GM23338 (cell line): ENCODE data around the gene APPL2. TPM values are rescaled to one million over a fixed set of nuclear protein-coding genes. Genes with fewer than 3 reads are reported as not detected.

ENCODE experiments used
- ATAC-seq: fragments of 200-7000 bp; cut with Tn5 transposase; 3 replicates; pipeline ENCODE4 v1.9.1; 2020
- DNase-seq: peaks from one replicate; pipeline ENCODE4 v3.0.0-alpha.2; 2015; ENCODE audit warnings: low spot score
- H2AFZ ChIP-seq: fragments of 200-600 bp; sonication (generic); 2 replicates; pipeline ENCODE4 v1.8.0; 2016; ENCODE audit warnings: antibody characterized with exemption, mild to moderate bottlenecking, moderate library complexity
- H3F3A ChIP-seq: fragments of 200-600 bp; sonication (generic); replicated peaks from 2 replicates; pipeline ENCODE4 v1.8.0; 2017; ENCODE audit warnings: antibody characterized with exemption, mixed run types, low read depth
- H3K27ac ChIP-seq: fragments of 200-600 bp; sonication (generic); 2 replicates; pipeline ENCODE4 v1.6.1; 2016; ENCODE audit warnings: low read depth
- H3K27me3 ChIP-seq: fragments of 200-600 bp; sonication (generic); 2 replicates; pipeline ENCODE4 v1.8.0; 2016; ENCODE audit warnings: mild to moderate bottlenecking, mixed run types, moderate library complexity; ENCODE audit not compliant: insufficient read depth
- H3K36me3 ChIP-seq: fragments of 200-600 bp; sonication (generic); 2 replicates; pipeline ENCODE4 v1.8.0; 2016; ENCODE audit warnings: mild to moderate bottlenecking; ENCODE audit not compliant: insufficient read depth
- H3K4me1 ChIP-seq: fragments of 200-600 bp; sonication (generic); 2 replicates; pipeline ENCODE4 v1.8.0; 2016; ENCODE audit warnings: mild to moderate bottlenecking, moderate library complexity; ENCODE audit not compliant: insufficient read depth
- H3K4me2 ChIP-seq: fragments of 200-600 bp; sonication (generic); 2 replicates; pipeline ENCODE4 v1.7.1; 2017; ENCODE audit warnings: mixed run types
- H3K4me3 ChIP-seq: fragments of 200-600 bp; sonication (generic); 2 replicates; pipeline ENCODE4 v1.6.1; 2016; ENCODE audit warnings: mixed run types
- H3K79me2 ChIP-seq: fragments of 200-600 bp; sonication (generic); replicated peaks from 2 replicates; pipeline ENCODE4 v1.8.0; 2017; ENCODE audit warnings: mild to moderate bottlenecking; ENCODE audit not compliant: insufficient read depth
- H3K9me2 ChIP-seq: fragments of 200-600 bp; sonication (generic); 2 replicates; pipeline ENCODE4 v1.8.0; 2017; ENCODE audit not compliant: insufficient read depth
- H4K20me1 ChIP-seq: fragments of 200-600 bp; sonication (generic); replicated peaks from 2 replicates; pipeline ENCODE4 v1.8.0; 2017; ENCODE audit warnings: mild to moderate bottlenecking; ENCODE audit not compliant: insufficient read depth
- H3K27ac Mint-ChIP-seq: 2 replicates; pipeline ENCODE4 v1.8.0; 2020; ENCODE audit warnings: inconsistent platforms, mild to moderate bottlenecking, moderate library complexity, mixed read lengths
- H3K27me3 Mint-ChIP-seq: 3 replicates; pipeline ENCODE4 v1.8.0; 2022; ENCODE audit warnings: low read depth, mild to moderate bottlenecking, moderate library complexity, mixed read lengths, inconsistent platforms; ENCODE audit not compliant: insufficient read depth, poor library complexity
- H3K36me3 Mint-ChIP-seq: 3 replicates; pipeline ENCODE4 v1.8.0; 2021; ENCODE audit warnings: low read depth, mild to moderate bottlenecking, inconsistent platforms, moderate library complexity, mixed read lengths
- H3K4me1 Mint-ChIP-seq: 3 replicates; pipeline ENCODE4 v1.8.0; 2020; ENCODE audit warnings: mild to moderate bottlenecking, inconsistent platforms, mixed read lengths
- H3K4me3 Mint-ChIP-seq: 3 replicates; pipeline ENCODE4 v1.8.0; 2021; ENCODE audit warnings: moderate library complexity, mild to moderate bottlenecking, inconsistent platforms, mixed read lengths
- H3K9me3 Mint-ChIP-seq: 3 replicates; pipeline ENCODE4 v1.8.0; 2020; ENCODE audit warnings: moderate library complexity, mild to moderate bottlenecking, inconsistent platforms, mixed read lengths
- EZH2 ChIP-seq: fragments of 200-600 bp; sonication (generic); IDR thresholded peaks from one replicate; pipeline ENCODE4 v1.8.0; 2017; ENCODE audit warnings: antibody characterized with exemption, mild to moderate bottlenecking, low read depth; ENCODE audit not compliant: unreplicated experiment
- NANOG ChIP-seq: IDR thresholded peaks from 2 replicates; pipeline ENCODE4 v1.6.1; 2016; ENCODE audit warnings: antibody characterized with exemption, borderline replicate concordance
- POLR2AphosphoS5 ChIP-seq: IDR thresholded peaks from 2 replicates; pipeline ENCODE4 v1.6.1; 2016; ENCODE audit warnings: antibody characterized with exemption, low read depth
- STAT1 ChIP-seq: IDR thresholded peaks from one replicate; pipeline ENCODE4 v1.6.1; 2016; ENCODE audit warnings: antibody characterized with exemption; ENCODE audit not compliant: unreplicated experiment
- polyA plus RNA-seq: library from polyadenylated mRNA; unstranded; fragments of >200 nt; fragmentation: Nextera tagmentation; extraction: Ambion mirVana; gene quantifications from 2 replicates; pipeline ENCODE4 v1.2.1, GENCODE V29; 2016
- total RNA-seq: library from RNA; depleted of rRNA; stranded (reverse); fragments of >200 nt; shearing (Covaris generic); gene quantifications from 2 replicates; pipeline ENCODE4 v1.2.3, GENCODE V29; 2014
- TF ChIP-seq, protein P1 (sequence below): IDR thresholded peaks from one replicate; pipeline ENCODE4 v1.6.1; 2018; ENCODE audit warnings: antibody characterized with exemption; ENCODE audit not compliant: unreplicated experiment
- TF ChIP-seq, protein P2 (sequence below): fragments of 250-450 bp; sonication (Bioruptor Pico); IDR thresholded peaks from 2 replicates; pipeline ENCODE4 v1.5.0; 2020; ENCODE audit warnings: mild to moderate bottlenecking, moderate library complexity
- TF ChIP-seq, protein P3 (sequence below), 2 experiments: fragments of 200-600 bp in 1 of 2; sonication (generic) in 1 of 2; conservative IDR thresholded peaks; 2 replicates each; pipeline versions ENCODE4 v1.5.1 to v1.6.1; 2016 to 2017; ENCODE audit warnings: antibody characterized with exemption in 2 of 2, low read depth in 2 of 2, mild to moderate bottlenecking in 2 of 2, moderate library complexity in 1 of 2
- TF ChIP-seq, protein P4 (sequence below): IDR thresholded peaks from 2 replicates; pipeline ENCODE4 v1.6.1; 2016; ENCODE audit warnings: antibody characterized with exemption

APPL2 gene
- total and polyA plus RNA-seq, 2 experiments from 2014 or later = 9.3 to 17.4 TPM

DNA sequence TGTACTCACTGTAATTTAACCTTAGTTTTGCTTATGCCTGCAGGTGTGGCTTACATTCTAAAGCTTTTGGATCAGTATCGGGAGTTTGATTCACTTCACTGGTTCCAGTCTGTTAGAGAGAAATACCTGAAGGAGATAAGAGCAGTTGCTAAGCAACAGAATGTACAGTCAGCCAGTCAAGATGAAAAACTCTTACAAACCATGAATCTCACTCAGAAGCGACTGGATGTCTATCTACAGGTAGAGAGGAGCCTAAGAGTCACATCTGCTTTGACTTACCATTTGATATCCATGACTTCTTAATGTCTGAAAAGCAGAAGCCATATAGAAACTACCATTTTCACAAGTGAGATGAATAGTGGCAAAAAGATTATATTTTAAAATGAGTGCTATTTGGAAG is 71.9 kb downstream of the APPL2 start (continued):
- TF ChIP-seq, protein P1, sequence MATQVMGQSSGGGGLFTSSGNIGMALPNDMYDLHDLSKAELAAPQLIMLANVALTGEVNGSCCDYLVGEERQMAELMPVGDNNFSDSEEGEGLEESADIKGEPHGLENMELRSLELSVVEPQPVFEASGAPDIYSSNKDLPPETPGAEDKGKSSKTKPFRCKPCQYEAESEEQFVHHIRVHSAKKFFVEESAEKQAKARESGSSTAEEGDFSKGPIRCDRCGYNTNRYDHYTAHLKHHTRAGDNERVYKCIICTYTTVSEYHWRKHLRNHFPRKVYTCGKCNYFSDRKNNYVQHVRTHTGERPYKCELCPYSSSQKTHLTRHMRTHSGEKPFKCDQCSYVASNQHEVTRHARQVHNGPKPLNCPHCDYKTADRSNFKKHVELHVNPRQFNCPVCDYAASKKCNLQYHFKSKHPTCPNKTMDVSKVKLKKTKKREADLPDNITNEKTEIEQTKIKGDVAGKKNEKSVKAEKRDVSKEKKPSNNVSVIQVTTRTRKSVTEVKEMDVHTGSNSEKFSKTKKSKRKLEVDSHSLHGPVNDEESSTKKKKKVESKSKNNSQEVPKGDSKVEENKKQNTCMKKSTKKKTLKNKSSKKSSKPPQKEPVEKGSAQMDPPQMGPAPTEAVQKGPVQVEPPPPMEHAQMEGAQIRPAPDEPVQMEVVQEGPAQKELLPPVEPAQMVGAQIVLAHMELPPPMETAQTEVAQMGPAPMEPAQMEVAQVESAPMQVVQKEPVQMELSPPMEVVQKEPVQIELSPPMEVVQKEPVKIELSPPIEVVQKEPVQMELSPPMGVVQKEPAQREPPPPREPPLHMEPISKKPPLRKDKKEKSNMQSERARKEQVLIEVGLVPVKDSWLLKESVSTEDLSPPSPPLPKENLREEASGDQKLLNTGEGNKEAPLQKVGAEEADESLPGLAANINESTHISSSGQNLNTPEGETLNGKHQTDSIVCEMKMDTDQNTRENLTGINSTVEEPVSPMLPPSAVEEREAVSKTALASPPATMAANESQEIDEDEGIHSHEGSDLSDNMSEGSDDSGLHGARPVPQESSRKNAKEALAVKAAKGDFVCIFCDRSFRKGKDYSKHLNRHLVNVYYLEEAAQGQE = no peak
- no peak for TF ChIP-seq NANOG
- TF ChIP-seq EZH2 = no peak
- TF ChIP-seq STAT1 = no peak

DNA sequence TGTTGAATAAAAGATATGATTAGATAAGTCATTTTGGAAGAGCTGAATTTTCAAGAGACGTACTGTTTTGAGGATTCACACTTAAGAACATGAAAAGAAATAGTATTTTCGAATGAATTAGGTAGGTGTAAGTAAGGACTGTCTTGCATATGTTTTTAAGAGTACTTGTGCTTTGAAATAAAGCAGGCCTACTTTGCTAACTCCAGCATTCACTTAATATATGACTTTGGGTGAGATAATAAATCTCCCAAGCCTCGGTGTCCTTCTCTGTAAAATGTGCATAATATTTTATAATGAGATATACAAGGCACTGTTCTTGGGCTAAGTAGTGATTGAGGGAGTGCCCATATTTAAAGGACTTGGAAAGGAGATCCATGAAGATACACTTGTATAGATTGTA is 73.8 kb downstream of the APPL2 start:
- H3K4me3 Mint-ChIP-seq = no peak overlapping the region
- Histone ChIP-seq H3K4me3 (no peak overlapping the region), H3K9me2 (no peaks in the 10 kb centered on the region), H4K20me1 (no peaks in the 10 kb centered on the region), H3K4me1 (peaks cover 8% of the 10 kb centered on the region; the same call in 1 of the 2 replicates), H3K4me2 (no peak overlapping the region), H3K36me3 (peaks cover 57% of the 10 kb centered on the region), H3F3A (no peaks in the 10 kb centered on the region), H2AFZ (no peak overlapping the region), H3K27ac (no peak overlapping the region), H3K27me3 (no peaks in the 10 kb centered on the region), H3K79me2 (no peaks in the 10 kb centered on the region)
- ATAC-seq (no peak), DNase-seq (no peak)
- H3K27me3 Mint-ChIP-seq = no peaks in the 10 kb centered on the region
- H3K36me3 Mint-ChIP-seq = peaks cover 61% of the 10 kb centered on the region; the same call in 2 of the 3 replicates
- no peaks in the 10 kb centered on the region for H3K9me3 Mint-ChIP-seq
- no peak overlapping the region for H3K27ac Mint-ChIP-seq
- H3K4me1 Mint-ChIP-seq = peaks cover 7% of the 10 kb centered on the region; the same call in 2 of the 3 replicates
- TF ChIP-seq, protein P2, sequence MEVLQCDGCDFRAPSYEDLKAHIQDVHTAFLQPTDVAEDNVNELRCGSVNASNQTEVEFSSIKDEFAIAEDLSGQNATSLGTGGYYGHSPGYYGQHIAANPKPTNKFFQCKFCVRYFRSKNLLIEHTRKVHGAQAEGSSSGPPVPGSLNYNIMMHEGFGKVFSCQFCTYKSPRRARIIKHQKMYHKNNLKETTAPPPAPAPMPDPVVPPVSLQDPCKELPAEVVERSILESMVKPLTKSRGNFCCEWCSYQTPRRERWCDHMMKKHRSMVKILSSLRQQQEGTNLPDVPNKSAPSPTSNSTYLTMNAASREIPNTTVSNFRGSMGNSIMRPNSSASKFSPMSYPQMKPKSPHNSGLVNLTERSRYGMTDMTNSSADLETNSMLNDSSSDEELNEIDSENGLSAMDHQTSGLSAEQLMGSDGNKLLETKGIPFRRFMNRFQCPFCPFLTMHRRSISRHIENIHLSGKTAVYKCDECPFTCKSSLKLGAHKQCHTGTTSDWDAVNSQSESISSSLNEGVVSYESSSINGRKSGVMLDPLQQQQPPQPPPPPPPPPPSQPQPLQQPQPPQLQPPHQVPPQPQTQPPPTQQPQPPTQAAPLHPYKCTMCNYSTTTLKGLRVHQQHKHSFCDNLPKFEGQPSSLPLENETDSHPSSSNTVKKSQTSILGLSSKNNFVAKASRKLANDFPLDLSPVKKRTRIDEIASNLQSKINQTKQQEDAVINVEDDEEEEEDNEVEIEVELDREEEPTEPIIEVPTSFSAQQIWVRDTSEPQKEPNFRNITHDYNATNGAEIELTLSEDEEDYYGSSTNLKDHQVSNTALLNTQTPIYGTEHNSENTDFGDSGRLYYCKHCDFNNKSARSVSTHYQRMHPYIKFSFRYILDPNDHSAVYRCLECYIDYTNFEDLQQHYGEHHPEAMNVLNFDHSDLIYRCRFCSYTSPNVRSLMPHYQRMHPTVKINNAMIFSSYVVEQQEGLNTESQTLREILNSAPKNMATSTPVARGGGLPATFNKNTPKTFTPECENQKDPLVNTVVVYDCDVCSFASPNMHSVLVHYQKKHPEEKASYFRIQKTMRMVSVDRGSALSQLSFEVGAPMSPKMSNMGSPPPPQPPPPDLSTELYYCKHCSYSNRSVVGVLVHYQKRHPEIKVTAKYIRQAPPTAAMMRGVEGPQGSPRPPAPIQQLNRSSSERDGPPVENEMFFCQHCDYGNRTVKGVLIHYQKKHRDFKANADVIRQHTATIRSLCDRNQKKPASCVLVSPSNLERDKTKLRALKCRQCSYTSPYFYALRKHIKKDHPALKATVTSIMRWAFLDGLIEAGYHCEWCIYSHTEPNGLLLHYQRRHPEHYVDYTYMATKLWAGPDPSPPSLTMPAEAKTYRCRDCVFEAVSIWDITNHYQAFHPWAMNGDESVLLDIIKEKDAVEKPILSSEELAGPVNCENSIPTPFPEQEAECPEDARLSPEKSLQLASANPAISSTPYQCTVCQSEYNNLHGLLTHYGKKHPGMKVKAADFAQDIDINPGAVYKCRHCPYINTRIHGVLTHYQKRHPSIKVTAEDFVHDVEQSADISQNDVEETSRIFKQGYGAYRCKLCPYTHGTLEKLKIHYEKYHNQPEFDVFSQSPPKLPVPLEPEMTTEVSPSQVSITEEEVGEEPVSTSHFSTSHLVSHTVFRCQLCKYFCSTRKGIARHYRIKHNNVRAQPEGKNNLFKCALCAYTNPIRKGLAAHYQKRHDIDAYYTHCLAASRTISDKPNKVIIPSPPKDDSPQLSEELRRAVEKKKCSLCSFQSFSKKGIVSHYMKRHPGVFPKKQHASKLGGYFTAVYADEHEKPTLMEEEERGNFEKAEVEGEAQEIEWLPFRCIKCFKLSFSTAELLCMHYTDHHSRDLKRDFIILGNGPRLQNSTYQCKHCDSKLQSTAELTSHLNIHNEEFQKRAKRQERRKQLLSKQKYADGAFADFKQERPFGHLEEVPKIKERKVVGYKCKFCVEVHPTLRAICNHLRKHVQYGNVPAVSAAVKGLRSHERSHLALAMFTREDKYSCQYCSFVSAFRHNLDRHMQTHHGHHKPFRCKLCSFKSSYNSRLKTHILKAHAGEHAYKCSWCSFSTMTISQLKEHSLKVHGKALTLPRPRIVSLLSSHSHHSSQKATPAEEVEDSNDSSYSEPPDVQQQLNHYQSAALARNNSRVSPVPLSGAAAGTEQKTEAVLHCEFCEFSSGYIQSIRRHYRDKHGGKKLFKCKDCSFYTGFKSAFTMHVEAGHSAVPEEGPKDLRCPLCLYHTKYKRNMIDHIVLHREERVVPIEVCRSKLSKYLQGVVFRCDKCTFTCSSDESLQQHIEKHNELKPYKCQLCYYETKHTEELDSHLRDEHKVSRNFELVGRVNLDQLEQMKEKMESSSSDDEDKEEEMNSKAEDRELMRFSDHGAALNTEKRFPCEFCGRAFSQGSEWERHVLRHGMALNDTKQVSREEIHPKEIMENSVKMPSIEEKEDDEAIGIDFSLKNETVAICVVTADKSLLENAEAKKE = no peak
- TF ChIP-seq, protein P3, sequence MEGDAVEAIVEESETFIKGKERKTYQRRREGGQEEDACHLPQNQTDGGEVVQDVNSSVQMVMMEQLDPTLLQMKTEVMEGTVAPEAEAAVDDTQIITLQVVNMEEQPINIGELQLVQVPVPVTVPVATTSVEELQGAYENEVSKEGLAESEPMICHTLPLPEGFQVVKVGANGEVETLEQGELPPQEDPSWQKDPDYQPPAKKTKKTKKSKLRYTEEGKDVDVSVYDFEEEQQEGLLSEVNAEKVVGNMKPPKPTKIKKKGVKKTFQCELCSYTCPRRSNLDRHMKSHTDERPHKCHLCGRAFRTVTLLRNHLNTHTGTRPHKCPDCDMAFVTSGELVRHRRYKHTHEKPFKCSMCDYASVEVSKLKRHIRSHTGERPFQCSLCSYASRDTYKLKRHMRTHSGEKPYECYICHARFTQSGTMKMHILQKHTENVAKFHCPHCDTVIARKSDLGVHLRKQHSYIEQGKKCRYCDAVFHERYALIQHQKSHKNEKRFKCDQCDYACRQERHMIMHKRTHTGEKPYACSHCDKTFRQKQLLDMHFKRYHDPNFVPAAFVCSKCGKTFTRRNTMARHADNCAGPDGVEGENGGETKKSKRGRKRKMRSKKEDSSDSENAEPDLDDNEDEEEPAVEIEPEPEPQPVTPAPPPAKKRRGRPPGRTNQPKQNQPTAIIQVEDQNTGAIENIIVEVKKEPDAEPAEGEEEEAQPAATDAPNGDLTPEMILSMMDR (conservative IDR thresholded peaks at IDR 0.05; ENCODE audit: low read depth in 2 of 2) = no peak
- no peak for TF ChIP-seq POLR2AphosphoS5
- TF ChIP-seq EZH2 = no peak
- TF ChIP-seq, protein P1 = no peak
- TF ChIP-seq, protein P4, sequence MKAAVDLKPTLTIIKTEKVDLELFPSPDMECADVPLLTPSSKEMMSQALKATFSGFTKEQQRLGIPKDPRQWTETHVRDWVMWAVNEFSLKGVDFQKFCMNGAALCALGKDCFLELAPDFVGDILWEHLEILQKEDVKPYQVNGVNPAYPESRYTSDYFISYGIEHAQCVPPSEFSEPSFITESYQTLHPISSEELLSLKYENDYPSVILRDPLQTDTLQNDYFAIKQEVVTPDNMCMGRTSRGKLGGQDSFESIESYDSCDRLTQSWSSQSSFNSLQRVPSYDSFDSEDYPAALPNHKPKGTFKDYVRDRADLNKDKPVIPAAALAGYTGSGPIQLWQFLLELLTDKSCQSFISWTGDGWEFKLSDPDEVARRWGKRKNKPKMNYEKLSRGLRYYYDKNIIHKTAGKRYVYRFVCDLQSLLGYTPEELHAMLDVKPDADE = no peak
- TF ChIP-seq NANOG = no peak
